GM21825 (cell line): ENCODE results near the gene ELMO3.

Source experiments
- ATAC-seq: cut with Tn5 transposase; IDR thresholded peaks from one replicate; pipeline ENCODE4 v1.9.1; 2021; ENCODE audit warnings: mild to moderate bottlenecking, moderate library complexity; ENCODE audit not compliant: unreplicated experiment

Gene ELMO3

DNA sequence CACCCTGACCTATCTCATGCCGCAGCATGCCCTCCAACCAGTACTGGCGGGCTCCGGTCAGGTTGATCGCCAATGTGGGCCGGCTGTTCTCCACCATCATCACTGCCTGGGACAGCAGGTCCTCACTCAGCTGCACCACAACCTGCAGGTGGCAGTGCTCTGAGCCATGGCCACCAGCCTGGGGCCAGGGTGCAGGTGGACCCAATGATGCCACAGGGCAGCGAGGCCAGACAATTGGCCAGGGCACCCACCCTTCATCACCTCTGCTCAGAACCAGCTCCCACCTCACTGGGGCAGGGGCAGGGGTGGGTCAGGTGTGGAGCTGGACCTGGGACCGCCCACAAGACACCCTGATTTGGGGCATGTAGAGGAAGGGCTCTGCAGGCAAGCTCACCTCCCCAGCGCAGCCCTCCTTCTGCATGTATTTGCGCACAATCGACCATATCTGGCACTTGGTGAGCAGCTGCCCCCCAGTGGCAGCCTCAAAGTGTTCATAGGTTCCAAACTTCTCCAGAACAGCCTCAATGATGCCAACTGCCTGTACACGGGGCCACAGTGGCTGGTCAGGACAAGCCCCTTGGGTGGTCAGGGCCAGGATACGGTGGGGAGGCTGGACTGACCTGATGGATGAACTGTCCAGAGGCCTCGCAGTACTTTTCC is 19.4 kb upstream of the ELMO3 start:
- no peak for ATAC-seq

GRCh38 chr16:67180166-67180565 is 18.8 kb upstream of the ELMO3 start:
- ATAC-seq = no peak

- no peak for ATAC-seq
These were observed 17.6 kb upstream of the ELMO3 start for GRCh38 chr16:67181346-67181745.

DNA sequence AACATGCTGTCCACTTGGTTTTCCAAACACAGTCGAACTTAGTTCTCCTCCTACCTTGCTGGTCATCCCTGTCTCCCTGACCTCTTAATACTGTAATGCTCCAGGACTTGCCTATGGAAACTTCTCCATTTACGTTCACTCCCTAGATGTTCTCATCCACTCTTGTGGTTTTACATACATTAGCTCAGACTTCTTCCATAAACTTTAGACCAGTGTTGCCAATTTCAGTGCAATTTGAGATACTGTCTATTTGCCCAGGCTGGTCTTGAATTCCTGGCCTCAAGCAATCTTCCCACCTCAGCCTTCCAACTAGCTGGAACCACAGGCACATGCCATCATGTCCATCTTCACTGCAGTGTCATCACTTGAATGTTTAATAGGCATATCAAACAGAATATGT is 16.6 kb upstream of the ELMO3 start:
- no peak for ATAC-seq

- no peak for ATAC-seq
These were observed 15.7 kb upstream of the ELMO3 start for GRCh38 chr16:67183284-67183626.

DNA sequence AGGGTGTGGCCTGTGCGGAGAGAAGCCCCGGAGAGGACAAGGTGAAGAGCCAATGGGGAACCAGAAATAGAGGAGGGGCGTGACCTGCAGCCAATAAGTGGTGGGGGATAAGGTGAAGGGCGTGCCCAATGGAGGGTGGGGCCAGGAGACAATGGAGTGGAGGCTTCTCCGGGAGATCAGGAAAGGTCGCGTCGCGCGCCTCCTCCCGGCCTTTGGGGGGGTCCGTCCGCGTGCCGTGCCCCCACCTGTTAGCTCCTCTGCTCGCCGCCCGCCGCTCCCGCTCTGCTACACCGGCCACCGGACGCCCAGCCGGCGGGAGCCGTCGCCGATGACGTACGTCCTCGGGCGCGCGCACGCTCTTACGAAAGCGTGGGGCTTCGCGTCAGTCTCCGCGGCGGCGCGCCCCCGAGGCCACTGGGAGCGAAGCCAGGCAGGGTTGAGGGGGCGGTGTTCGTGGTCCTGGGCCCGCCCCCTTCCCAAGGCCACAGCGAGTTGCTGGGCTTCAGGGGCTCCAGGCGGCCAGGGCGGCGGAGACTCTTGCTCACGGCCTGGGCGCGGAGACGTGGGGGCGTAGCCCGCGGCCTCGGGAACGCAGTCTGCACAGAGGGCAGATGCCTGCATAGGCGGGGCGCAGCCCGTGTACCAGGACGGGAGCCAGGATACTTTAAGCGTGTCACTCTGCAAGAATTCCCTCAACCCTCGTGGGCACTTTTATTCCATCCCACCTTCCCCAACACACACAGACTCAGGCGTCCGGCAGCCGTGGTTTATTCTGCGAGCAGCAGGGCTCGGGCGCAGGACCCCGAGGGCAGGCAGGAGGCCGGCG is 15.1 kb upstream of the ELMO3 start, which contains the start of gene MATCAP1:
TSS of gene MATCAP1 (minus strand) at position 337 of the 826 bp plus-strand sequence. CDS start 3,353 bp downstream, outside the sequence.
- ATAC-seq = peak; percentile 86

- ATAC-seq = peak; percentile 7
These were observed 14.4 kb upstream of the ELMO3 start for GRCh38 chr16:67184453-67184994.

GRCh38 chr16:67184995-67185650 is 13.8 kb upstream of the ELMO3 start:
- ATAC-seq = no peak

GRCh38 chr16:67185651-67186134 is 13.2 kb upstream of the ELMO3 start:
- ATAC-seq = no peak

- ATAC-seq = no peak
These were observed 12.4 kb upstream of the ELMO3 start for GRCh38 chr16:67186550-67186950.

GRCh38 chr16:67187175-67187890 is 11.6 kb upstream of the ELMO3 start:
- no peak for ATAC-seq

DNA sequence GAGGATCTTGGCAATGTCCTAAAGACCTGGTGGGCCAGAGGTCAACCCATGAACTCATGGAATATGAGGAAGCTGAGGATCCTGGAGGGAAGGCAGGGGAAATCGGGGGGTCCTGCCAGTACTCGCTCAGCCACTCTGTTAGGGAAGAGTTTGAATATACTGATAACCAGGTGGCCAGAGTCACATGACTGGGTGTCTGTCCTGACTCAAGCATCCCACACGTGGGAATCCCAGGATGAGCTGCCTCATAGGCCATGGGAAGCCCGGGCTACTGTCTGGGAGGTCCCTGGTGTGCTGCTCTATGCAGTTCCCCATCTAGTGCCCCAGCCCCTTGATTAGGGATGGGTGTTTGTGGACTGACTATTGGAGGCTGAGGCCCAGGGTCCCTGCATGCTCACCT is 10.6 kb upstream of the ELMO3 start:
- no peak for ATAC-seq

DNA sequence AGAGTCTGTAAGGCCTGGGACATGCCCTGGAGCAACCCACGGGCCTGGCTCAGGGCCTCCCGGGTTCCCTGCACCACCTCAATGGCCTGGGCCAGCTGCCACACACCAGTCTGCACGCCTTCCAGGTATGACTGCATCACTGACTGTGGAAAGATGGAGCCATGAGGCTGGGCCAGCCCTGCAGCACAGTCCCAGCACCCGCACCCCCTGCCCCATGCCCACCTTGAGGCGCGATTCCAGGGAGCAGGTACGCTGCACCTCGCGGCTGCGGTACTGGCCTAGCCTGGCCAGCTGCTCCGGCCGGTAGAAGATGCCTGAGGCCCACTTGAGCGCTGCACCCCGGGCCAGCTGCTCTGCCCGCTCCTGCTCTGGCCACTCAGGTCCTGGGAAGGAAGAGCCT is 10.1 kb upstream of the ELMO3 start:
- ATAC-seq = no peak

- ATAC-seq = no peak
These were observed 8.9 kb upstream of the ELMO3 start, which contains the start of gene EXOC3L1 for GRCh38 chr16:67190041-67190440. EXOC3L1 (minus strand) TSS chr16:67190136; CDS start chr16:67189676, 460 bp downstream.

GRCh38 chr16:67190448-67191399 is 8.2 kb upstream of the ELMO3 start:
- ATAC-seq = no peak

DNA sequence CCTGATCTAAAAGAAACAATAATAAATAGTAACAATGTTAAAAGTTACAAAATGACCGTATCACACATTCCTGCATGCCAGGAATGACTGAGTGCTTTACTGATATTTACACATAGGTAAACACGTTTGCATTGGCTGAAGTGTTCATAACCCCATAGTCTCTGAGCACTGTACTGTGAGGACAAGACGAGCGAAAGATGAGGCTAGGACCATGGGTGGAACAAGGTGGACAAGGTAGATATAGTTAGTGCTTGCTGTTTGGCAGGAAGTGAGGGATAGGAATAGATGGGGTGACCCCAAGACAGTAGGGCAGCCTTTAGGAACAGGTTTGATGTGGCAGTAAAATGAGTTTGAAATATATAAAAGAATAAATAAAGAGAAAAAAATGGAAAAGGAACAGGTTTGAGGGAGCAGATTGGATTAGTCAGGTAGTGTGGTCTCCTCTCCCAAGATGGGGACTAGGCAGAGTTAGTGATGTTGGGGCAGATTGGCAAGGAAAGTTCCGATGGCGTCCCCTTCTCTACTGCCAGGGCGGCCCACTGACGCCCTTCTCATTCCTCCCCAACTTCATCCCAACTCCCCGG is 7.4 kb upstream of the ELMO3 start:
- ATAC-seq = no peak

- peak; percentile 89 for ATAC-seq
These were observed 6.8 kb upstream of the ELMO3 start, which contains the start of gene E2F4 for GRCh38 chr16:67191995-67192681. E2F4 (plus strand) TSS chr16:67192155; CDS start chr16:67192228, 73 bp downstream.

DNA sequence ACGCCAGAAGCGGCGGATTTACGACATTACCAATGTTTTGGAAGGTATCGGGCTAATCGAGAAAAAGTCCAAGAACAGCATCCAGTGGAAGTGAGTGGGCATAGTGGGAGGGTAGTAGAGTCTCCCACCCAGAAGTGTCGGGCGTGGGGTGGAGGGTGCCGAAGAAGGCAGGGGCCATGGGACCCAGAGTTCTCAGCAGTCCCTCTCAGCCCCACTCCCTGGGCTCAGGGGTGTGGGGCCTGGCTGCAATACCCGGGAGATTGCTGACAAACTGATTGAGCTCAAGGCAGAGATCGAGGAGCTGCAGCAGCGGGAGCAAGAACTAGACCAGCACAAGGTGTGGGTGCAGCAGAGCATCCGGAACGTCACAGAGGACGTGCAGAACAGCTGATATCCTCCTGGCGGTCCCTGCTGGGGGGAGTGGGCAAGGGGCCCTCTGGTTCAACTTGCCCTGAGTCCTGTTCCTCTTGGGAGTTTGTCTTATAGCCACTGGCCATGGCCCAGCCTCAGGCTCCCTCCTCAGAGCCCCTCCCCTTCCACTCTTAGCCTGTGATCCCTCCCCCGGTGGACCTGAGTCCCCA is 6.1 kb upstream of the ELMO3 start:
- ATAC-seq = peak; percentile 7
